Panc1 (cell line): ENCODE measurements around the gene MAPKAPK3. TPM values are rescaled to one million over a fixed set of nuclear protein-coding genes. Genes with fewer than 3 reads are reported as not detected.
"Not testable (repeated sequence)": the region's sequence is repeated elsewhere in the genome, so short reads cannot be mapped to it uniquely, and the experiment has no call there.

ENCODE experiments used
- ATAC-seq: fragments of 200-7000 bp; cut with Tn5 transposase; 2 replicates; pipeline ENCODE4 v1.9.1; 2020; ENCODE audit warnings: mild to moderate bottlenecking, moderate library complexity
- BruUV-seq: library from RNA; stranded (reverse); fragments of 400-500 nt; replicated peaks from 2 replicates; lab custom pipeline; 2021; lab: Mats Ljungman, UMichigan
- CTCF ChIA-PET: fragments of 300-600 bp; sonication (Branson Sonifier 250); formaldehyde crosslinking; loops from one replicate; lab custom pipeline; 2022; ENCODE audit warnings: antibody characterized with exemption; lab: Charles Lee
- POLR2A ChIA-PET: fragments of 300-600 bp; sonication (Branson Sonifier 250); formaldehyde crosslinking; loops from one replicate; lab custom pipeline; 2022; ENCODE audit warnings: antibody characterized with exemption; lab: Charles Lee
- DNase-seq: peaks from one replicate; pipeline ENCODE4 v3.0.0-alpha.2; 2010; ENCODE audit warnings: low read depth, low spot score
- H3K27ac ChIP-seq: 2 replicates; pipeline ENCODE4 v1.5.1; 2011; ENCODE audit warnings: mild to moderate bottlenecking, low read length, inconsistent platforms
- H3K27me3 ChIP-seq: fragments of 200-500 bp; sonication (Bioruptor generic); 2 replicates; pipeline ENCODE4 v1.6.0; 2014; ENCODE audit warnings: low read length, inconsistent platforms; ENCODE audit not compliant: control insufficient read depth, insufficient read depth
- H3K36me3 ChIP-seq: fragments of 200-500 bp; sonication (Bioruptor generic); 2 replicates; pipeline ENCODE4 v1.5.1; 2014; ENCODE audit warnings: inconsistent platforms, mild to moderate bottlenecking, low read length, moderate library complexity; ENCODE audit not compliant: control insufficient read depth, insufficient read depth
- H3K4me1 ChIP-seq: 2 replicates; pipeline ENCODE4 v1.5.1; 2011; ENCODE audit warnings: inconsistent platforms, mild to moderate bottlenecking, low read length, moderate library complexity; ENCODE audit not compliant: control insufficient read depth, insufficient read depth
- H3K4me3 ChIP-seq, 2 experiments: 2 replicates each; pipeline ENCODE4 v1.5.1; 2011 to 2012; ENCODE audit warnings: low read depth in 2 of 2, low read length in 2 of 2, mild to moderate bottlenecking in 2 of 2, inconsistent platforms in 1 of 2, moderate library complexity in 1 of 2
- H3K9me3 ChIP-seq: fragments of 200-500 bp; sonication (Bioruptor generic); 2 replicates; pipeline ENCODE4 v1.5.1; 2014; ENCODE audit warnings: low read depth, mild to moderate bottlenecking, inconsistent platforms, low read length, moderate library complexity; ENCODE audit not compliant: control insufficient read depth, insufficient read depth
- CTCF ChIP-seq: fragments of 450-650 bp; IDR thresholded peaks from 2 replicates; pipeline ENCODE4 v1.5.1; 2017; ENCODE audit warnings: mild to moderate bottlenecking
- POLR2AphosphoS5 ChIP-seq: IDR thresholded peaks from 2 replicates; pipeline ENCODE4 v1.6.1; 2012; ENCODE audit warnings: mild to moderate bottlenecking, low read depth, low read length, moderate library complexity
- SIN3A ChIP-seq: IDR thresholded peaks from 2 replicates; pipeline ENCODE4 v1.6.1; 2012; ENCODE audit warnings: low read depth, mild to moderate bottlenecking, low read length, moderate library complexity, borderline replicate concordance; ENCODE audit not compliant: insufficient read depth
- TCF7L2 ChIP-seq: IDR thresholded peaks from 2 replicates; pipeline ENCODE4 v1.6.1; 2011; ENCODE audit warnings: mild to moderate bottlenecking, low read depth, low read length, inconsistent platforms
- in situ Hi-C: cut with HindIII; loops from 2 replicates; pipeline ENCODE4 v1.10.0; 2016; ENCODE audit warnings: low sequenced_read_pairs, low pct_unique_long_range_greater_than_20kb
- intact Hi-C: fragments of 100-400 bp; cut with micrococcal nuclease; formaldehyde crosslinking; loops from one replicate; pipeline ENCODE4 v1.10.0; 2022; ENCODE audit not compliant: unreplicated experiment
- total RNA-seq: library from RNA; stranded (reverse); gene quantifications from one replicate; pipeline ENCODE4 v1.2.1, GENCODE V29; 2021; ENCODE audit not compliant: unreplicated experiment
- TF ChIP-seq, protein P1 (sequence below), 2 experiments: IDR thresholded peaks; 2 replicates each; pipeline ENCODE4 v1.6.1; 2011 to 2012; ENCODE audit warnings: low read depth in 2 of 2, control low read depth in 1 of 2, low read length in 1 of 2, mild to moderate bottlenecking in 1 of 2, moderate library complexity in 1 of 2; ENCODE audit not compliant: insufficient read depth in 1 of 2

The MAPKAPK3 gene
- total RNA-seq, 1 experiment from 2014 or later, result 14.8 TPM

DNA sequence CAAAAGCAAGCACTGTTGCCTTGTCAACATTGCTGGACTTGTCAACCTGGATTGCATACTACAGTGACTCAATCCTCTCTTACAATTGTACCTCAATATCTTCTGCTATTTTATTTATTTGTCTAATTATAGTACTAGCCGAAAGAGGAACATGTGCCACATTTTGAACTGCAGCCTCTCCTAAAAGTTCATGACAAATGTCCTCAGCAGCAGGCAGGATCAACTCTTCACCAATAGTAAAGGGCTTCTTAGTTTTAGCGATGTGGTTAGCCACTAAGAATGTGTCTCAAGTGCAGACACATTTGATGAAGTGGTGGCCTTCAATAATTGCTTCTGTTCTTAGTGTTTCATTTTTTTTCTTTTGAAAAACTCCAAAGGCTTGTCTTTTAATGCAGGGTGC, 71.0 kb downstream of the MAPKAPK3 start:
- Histone ChIP-seq H3K9me3 (no peaks in the 10 kb centered on the region), H3K27me3 (no peaks in the 10 kb centered on the region), H3K27ac (no peak overlapping the region), H3K36me3 (no peaks in the 10 kb centered on the region), H3K4me1 (no peaks in the 10 kb centered on the region), H3K4me3 (no peak overlapping the region)
- BruUV-seq, result no TSS peak
- no peak for ATAC-seq
- in situ Hi-C loops (no loop called here), intact Hi-C loops (no loop called here)
- DNase-seq, result no peak
- CTCF ChIA-PET, result no interaction called here
- no peak for TF ChIP-seq POLR2AphosphoS5
- TF ChIP-seq SIN3A, result no peak
- TF ChIP-seq, protein P1, sequence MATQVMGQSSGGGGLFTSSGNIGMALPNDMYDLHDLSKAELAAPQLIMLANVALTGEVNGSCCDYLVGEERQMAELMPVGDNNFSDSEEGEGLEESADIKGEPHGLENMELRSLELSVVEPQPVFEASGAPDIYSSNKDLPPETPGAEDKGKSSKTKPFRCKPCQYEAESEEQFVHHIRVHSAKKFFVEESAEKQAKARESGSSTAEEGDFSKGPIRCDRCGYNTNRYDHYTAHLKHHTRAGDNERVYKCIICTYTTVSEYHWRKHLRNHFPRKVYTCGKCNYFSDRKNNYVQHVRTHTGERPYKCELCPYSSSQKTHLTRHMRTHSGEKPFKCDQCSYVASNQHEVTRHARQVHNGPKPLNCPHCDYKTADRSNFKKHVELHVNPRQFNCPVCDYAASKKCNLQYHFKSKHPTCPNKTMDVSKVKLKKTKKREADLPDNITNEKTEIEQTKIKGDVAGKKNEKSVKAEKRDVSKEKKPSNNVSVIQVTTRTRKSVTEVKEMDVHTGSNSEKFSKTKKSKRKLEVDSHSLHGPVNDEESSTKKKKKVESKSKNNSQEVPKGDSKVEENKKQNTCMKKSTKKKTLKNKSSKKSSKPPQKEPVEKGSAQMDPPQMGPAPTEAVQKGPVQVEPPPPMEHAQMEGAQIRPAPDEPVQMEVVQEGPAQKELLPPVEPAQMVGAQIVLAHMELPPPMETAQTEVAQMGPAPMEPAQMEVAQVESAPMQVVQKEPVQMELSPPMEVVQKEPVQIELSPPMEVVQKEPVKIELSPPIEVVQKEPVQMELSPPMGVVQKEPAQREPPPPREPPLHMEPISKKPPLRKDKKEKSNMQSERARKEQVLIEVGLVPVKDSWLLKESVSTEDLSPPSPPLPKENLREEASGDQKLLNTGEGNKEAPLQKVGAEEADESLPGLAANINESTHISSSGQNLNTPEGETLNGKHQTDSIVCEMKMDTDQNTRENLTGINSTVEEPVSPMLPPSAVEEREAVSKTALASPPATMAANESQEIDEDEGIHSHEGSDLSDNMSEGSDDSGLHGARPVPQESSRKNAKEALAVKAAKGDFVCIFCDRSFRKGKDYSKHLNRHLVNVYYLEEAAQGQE (IDR thresholded peaks at IDR 0.05; ENCODE audit: insufficient read depth in 1 of 2, low read depth in 2 of 2, low read length in 1 of 2), result no peak
- TF ChIP-seq TCF7L2, result no peak
- no peak for TF ChIP-seq CTCF
- POLR2A ChIA-PET, result no interaction called here

DNA sequence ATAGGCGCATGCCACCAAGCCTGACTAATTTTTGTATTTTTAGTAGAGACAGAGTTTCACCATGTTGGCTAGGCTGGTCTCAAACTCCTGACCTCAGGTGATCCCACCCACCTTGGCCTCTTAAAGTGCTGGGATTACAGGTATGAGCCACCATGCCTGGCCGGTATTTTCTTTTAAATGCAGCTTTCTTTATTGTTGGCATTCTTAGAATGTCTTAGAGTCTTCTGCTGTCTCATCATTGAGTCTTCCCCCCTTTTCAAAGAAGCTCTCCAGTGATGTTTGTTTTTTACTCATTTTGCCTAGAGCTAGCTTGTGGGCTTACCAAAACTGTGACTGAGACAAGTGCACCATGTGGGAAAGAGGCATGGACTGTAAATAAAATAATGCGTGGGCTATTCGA, 71.7 kb downstream of the MAPKAPK3 start:
- in situ Hi-C loops, H3K4me3 ChIP-seq, BruUV-seq, POLR2A ChIA-PET, DNase-seq, CTCF ChIA-PET, ATAC-seq, H3K9me3 ChIP-seq, H3K4me1 ChIP-seq, intact Hi-C loops, H3K27me3 ChIP-seq, H3K36me3 ChIP-seq, H3K27ac ChIP-seq: not testable (repeated sequence)

- in situ Hi-C loops (no loop called here), intact Hi-C loops (no loop called here)
- Histone ChIP-seq H3K36me3 (no peaks in the 10 kb centered on the region), H3K9me3 (no peaks in the 10 kb centered on the region), H3K4me3 (no peak overlapping the region), H3K27me3 (no peaks in the 10 kb centered on the region), H3K27ac (no peak overlapping the region), H3K4me1 (no peaks in the 10 kb centered on the region)
- BruUV-seq, result no TSS peak
- no peak for DNase-seq
- CTCF ChIA-PET, result no interaction called here
- POLR2A ChIA-PET, result no interaction called here
- no peak for ATAC-seq
- TF ChIP-seq CTCF (no peak), TCF7L2 (no peak), POLR2AphosphoS5 (no peak), SIN3A (no peak)
- TF ChIP-seq, protein P1 (IDR thresholded peaks at IDR 0.05; ENCODE audit: insufficient read depth in 1 of 2, low read depth in 2 of 2, low read length in 1 of 2), result no peak
Observed at GRCh38 chr3:50689558-50689957, 72.6 kb downstream of the MAPKAPK3 start.
